Measurements from ENCODE around the gene TAS2R19. TPM values are rescaled to one million over a fixed set of nuclear protein-coding genes. Genes with fewer than 3 reads are reported as not detected.

Gene TAS2R19, protein sequence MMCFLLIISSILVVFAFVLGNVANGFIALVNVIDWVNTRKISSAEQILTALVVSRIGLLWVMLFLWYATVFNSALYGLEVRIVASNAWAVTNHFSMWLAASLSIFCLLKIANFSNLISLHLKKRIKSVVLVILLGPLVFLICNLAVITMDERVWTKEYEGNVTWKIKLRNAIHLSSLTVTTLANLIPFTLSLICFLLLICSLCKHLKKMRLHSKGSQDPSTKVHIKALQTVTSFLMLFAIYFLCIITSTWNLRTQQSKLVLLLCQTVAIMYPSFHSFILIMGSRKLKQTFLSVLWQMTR
- 3.4 and 8.8 TPM in 2 replicates for total RNA-seq

DNA sequence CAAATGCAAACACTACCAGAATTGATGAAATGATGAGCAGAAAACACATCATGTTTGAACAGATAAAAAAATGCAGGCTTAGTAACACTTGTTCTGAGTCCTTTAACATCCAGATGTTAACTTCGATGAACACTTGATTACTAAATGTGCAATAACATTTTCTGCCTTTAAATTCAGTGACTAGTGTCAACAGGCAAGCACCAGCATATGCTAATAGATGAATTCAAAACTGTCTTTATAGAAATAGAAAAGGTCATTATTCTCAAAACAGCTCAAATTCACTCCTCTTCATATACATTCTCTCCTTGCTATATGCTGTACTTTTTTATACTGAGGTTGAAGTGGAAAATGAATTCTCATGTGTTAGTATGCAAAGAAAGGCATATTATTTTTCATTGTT, at the start of gene TAS2R19:
Gene TAS2R19 (minus strand): TSS at position 101 of the 400 bp plus-strand sequence. CDS start 49 bp downstream, at position 52.

DNA sequence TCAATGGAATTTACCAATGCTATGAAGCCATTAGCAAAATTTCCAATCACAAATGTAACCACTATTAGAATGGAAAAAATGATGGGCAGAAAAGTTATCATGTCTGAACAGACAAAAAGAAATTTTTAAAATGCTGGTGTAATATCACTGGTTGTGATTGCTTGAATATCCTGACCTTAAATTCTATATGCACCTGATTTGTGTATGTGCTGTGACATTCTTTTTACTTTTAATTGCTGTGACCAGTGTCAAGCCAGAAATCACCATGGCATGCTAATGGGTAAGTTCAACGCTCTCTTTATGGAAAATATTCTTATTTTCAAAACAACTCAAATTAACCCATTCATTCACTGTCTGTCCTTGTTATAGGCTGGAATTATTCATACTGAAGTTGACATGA, 39.8 kb upstream of the TAS2R19 start, which contains the start of gene TAS2R46:
Gene TAS2R46 (minus strand): TSS at position 101 of the 400 bp plus-strand sequence. CDS start 0 bp downstream, at position 101.

DNA sequence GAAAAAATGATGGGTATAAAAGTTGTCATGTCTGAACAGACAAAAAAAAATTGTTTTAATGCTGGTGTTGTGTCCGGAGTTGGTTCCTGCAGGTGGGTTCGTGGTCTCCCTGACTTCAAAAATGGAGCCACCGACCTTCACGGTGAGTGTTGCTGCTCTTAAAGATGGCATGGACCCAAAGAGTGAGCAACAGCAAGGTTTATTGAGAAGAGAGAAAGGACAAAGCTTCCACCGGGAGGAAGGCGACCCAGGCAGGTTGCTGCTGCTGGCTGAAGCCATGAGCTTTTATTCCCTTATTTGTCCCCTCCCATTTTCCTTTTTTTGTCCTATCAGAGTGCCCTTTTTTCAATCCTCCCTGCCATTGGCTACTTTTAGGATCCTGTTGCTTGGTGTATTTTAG, 8.9 kb upstream of the TAS2R19 start, which contains the start of gene TAS2R31:
Gene TAS2R31 (minus strand): TSS at position 101 of the 400 bp plus-strand sequence. CDS start 72 bp downstream, at position 29.

DNA sequence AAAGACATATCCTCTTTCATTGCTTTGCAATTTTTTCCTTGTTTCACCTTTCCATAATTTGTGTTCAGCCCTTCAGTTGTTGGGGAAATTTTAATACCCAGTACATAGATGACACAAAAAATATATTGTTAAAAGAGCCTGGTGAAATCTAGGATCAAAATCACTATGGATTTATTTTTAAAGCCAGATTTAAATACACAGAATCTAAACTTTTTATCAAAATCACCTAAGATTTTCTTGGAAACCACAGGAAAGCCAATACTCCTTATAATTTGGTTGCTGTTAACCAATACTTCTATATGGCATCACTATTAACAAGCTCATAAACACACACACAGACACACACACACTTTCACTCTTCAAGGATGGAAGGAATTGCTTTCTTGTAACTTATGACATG, 24.2 kb downstream of the TAS2R19 start, which contains the start of gene TAS2R20:
Gene TAS2R20 (minus strand): TSS at position 101 of the 400 bp plus-strand sequence. CDS start 429 bp downstream, outside the sequence.

DNA sequence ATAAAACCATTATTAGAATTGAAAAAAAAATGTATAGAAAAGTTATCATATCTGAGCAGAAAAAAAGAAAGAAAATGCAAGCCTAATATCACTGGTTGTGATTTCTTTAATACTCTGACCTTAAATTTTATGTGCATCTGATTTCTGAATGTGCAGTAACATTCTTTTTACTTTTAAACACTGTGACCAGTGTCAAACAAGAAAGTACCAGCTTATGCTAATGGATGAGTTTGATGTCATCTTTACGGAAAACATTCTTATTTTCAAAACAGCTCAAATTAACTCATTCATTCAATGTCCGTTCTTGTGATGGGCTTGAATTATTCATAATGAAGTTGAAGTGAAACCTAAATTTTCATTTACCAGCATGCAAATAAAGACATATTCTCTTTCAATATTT, 35.6 kb downstream of the TAS2R19 start, which contains the start of gene TAS2R50:
Gene TAS2R50 (minus strand): TSS at position 101 of the 400 bp plus-strand sequence. CDS start 52 bp downstream, at position 49.

Other genes starting within 250 kb of the TAS2R19 start
- 0.09 TPM in 1 of 2 replicates, not detected in the other for gene TAS2R7, start 220.0 kb downstream of the TAS2R19 start, total RNA-seq
- 0.09 TPM in 1 of 2 replicates, not detected in the other for gene TAS2R8, start 215.3 kb downstream of the TAS2R19 start, total RNA-seq
- gene TAS2R9, start 212.5 kb downstream of the TAS2R19 start, total RNA-seq, result 0.09 TPM in 1 of 2 replicates, not detected in the other
- gene TAS2R10, start 196.3 kb downstream of the TAS2R19 start, total RNA-seq, result 0.66 and 0.72 TPM in 2 replicates
- gene PRR4, start 173.1 kb downstream of the TAS2R19 start, total RNA-seq, result 0.18 and 0.66 TPM in 2 replicates
- gene PRH1, start 138.4 kb downstream of the TAS2R19 start, total RNA-seq, result 13.2 and 26.6 TPM in 2 replicates
- gene TAS2R13, start 113.1 kb downstream of the TAS2R19 start, total RNA-seq, result 0.99 and 1.8 TPM in 2 replicates
- not detected in 2 replicates for gene PRH2, start 93.4 kb downstream of the TAS2R19 start, total RNA-seq
- 1.6 and 2.7 TPM in 2 replicates for gene TAS2R14, start 83.4 kb downstream of the TAS2R19 start, total RNA-seq
- 1.8 and 4.0 TPM in 2 replicates for gene TAS2R50, start 35.7 kb downstream of the TAS2R19 start, total RNA-seq
- gene TAS2R20, start 24.3 kb downstream of the TAS2R19 start, total RNA-seq, result 1.9 and 4.1 TPM in 2 replicates
- gene TAS2R31, start 8.8 kb upstream of the TAS2R19 start, total RNA-seq, result 2.4 and 5.1 TPM in 2 replicates
- 1.3 and 3.1 TPM in 2 replicates for gene TAS2R46, start 39.7 kb upstream of the TAS2R19 start, total RNA-seq
- gene TAS2R43, start 69.7 kb upstream of the TAS2R19 start, total RNA-seq, result 1.5 and 1.8 TPM in 2 replicates
- gene TAS2R30, start 112.0 kb upstream of the TAS2R19 start, total RNA-seq, result 3.0 and 7.4 TPM in 2 replicates
- 4.8 and 5.1 TPM in 2 replicates for gene SMIM10L1, start 148.6 kb upstream of the TAS2R19 start, total RNA-seq
- not detected in 2 replicates for gene TAS2R42, start 164.3 kb upstream of the TAS2R19 start, total RNA-seq
- not detected in 2 replicates for gene PRB3, start 247.1 kb upstream of the TAS2R19 start, total RNA-seq

All from endothelial cell of coronary artery (primary cell).